DOHH2 (cell line): ENCODE results near the gene CD247.
A peak's percentile ranks its signal among the peaks of the same experiment; 100 is the strongest.

ENCODE experiments used
- H3F3A ChIP-seq: fragments of 200-600 bp; sonication (generic), shearing (Covaris generic); 2 replicates; pipeline ENCODE4 v1.6.0; 2016; ENCODE audit warnings: antibody characterized with exemption, mild to moderate bottlenecking; ENCODE audit not compliant: control insufficient read depth, insufficient read depth
- H3K27ac ChIP-seq: fragments of 200-600 bp; sonication (generic); 2 replicates; pipeline ENCODE4 v1.5.1; 2014; ENCODE audit warnings: low read depth, mild to moderate bottlenecking, low read length, moderate library complexity
- H3K27me3 ChIP-seq: fragments of 200-600 bp; sonication (generic); 2 replicates; pipeline ENCODE4 v1.6.1; 2014; ENCODE audit warnings: mild to moderate bottlenecking, low read length, mixed read lengths; ENCODE audit not compliant: control insufficient read depth
- H3K36me3 ChIP-seq: fragments of 200-600 bp; sonication (generic); 2 replicates; pipeline ENCODE4 v1.6.1; 2014; ENCODE audit warnings: mild to moderate bottlenecking, low read length, moderate library complexity, mixed read lengths; ENCODE audit not compliant: control insufficient read depth
- H3K4me1 ChIP-seq: fragments of 200-600 bp; sonication (generic); 2 replicates; pipeline ENCODE4 v1.6.1; 2014; ENCODE audit warnings: mild to moderate bottlenecking, low read length, mixed read lengths; ENCODE audit not compliant: control insufficient read depth
- H3K4me2 ChIP-seq: fragments of 200-600 bp; sonication (generic); 2 replicates; pipeline ENCODE4 v1.6.0; 2014; ENCODE audit warnings: mild to moderate bottlenecking, low read length, moderate library complexity
- H3K4me3 ChIP-seq: fragments of 200-600 bp; sonication (generic); 2 replicates; pipeline ENCODE4 v1.5.1; 2014; ENCODE audit warnings: mild to moderate bottlenecking, low read length, mixed read lengths
- H3K79me2 ChIP-seq: fragments of 200-600 bp; sonication (generic); 2 replicates; pipeline ENCODE4 v1.6.1; 2014; ENCODE audit warnings: mild to moderate bottlenecking, low read length, mixed read lengths; ENCODE audit not compliant: control insufficient read depth
- H3K9me2 ChIP-seq: fragments of 200-600 bp; sonication (generic); replicated peaks from 2 replicates; pipeline ENCODE4 v1.6.1; 2014; ENCODE audit warnings: mild to moderate bottlenecking, low read length, mixed read lengths; ENCODE audit not compliant: control insufficient read depth
- H3K9me3 ChIP-seq: fragments of 200-600 bp; sonication (generic); 2 replicates; pipeline ENCODE4 v1.6.1; 2014; ENCODE audit warnings: antibody characterized with exemption, low read length, mixed read lengths; ENCODE audit not compliant: control insufficient read depth, insufficient read depth
- H4K20me1 ChIP-seq: fragments of 200-600 bp; sonication (generic); 2 replicates; pipeline ENCODE4 v1.6.0; 2014; ENCODE audit warnings: low read depth, mild to moderate bottlenecking, antibody characterized with exemption, low read length, moderate library complexity; ENCODE audit not compliant: control insufficient read depth, insufficient read depth
- CTCF ChIP-seq: fragments of 200-600 bp; sonication (generic); IDR thresholded peaks from one replicate; pipeline ENCODE4 v1.5.1; 2014; ENCODE audit warnings: antibody characterized with exemption, mild to moderate bottlenecking, low read depth, low read length; ENCODE audit not compliant: poor library complexity, severe bottlenecking
- EZH2phosphoT487 ChIP-seq: fragments of 200-600 bp; sonication (generic); IDR thresholded peaks from 2 replicates; pipeline ENCODE4 v1.6.1; 2017; ENCODE audit warnings: borderline replicate concordance, mild to moderate bottlenecking, antibody characterized with exemption, low read length, moderate library complexity, mixed read lengths

The CD247 gene

GRCh38 chr1:167541003-167541402 lies 22.7 kb upstream of the CD247 start:
- Histone ChIP-seq H3F3A (peaks cover 15% of the 10 kb centered on the region), H3K27me3 (no peaks in the 10 kb centered on the region), H3K4me1 (peaks cover 63% of the 10 kb centered on the region), H4K20me1 (no peaks in the 10 kb centered on the region), H3K4me3 (no peak overlapping the region), H3K9me3 (no peaks in the 10 kb centered on the region), H3K9me2 (no peaks in the 10 kb centered on the region), H3K27ac (no peak overlapping the region), H3K36me3 (peaks cover 41% of the 10 kb centered on the region), H3K79me2 (no peaks in the 10 kb centered on the region), H3K4me2 (no peak overlapping the region; the same call in 1 of the 2 replicates)
- TF ChIP-seq CTCF (no peak), EZH2phosphoT487 (no peak)

GRCh38 chr1:167538657-167539056 lies 20.3 kb upstream of the CD247 start:
- Histone ChIP-seq H3K79me2 (no peaks in the 10 kb centered on the region), H3F3A (peaks cover 15% of the 10 kb centered on the region), H3K4me1 (peaks cover 56% of the 10 kb centered on the region), H3K4me2 (peak overlapping the region; percentile 82), H3K27ac (no peak overlapping the region), H3K36me3 (peaks cover 21% of the 10 kb centered on the region), H4K20me1 (no peaks in the 10 kb centered on the region), H3K9me3 (no peaks in the 10 kb centered on the region), H3K27me3 (no peaks in the 10 kb centered on the region; the same call in 1 of the 2 replicates), H3K9me2 (no peaks in the 10 kb centered on the region), H3K4me3 (no peak overlapping the region)
- TF ChIP-seq EZH2phosphoT487 (no peak), CTCF (no peak)

- H3K79me2 ChIP-seq = no peaks in the 10 kb centered on the region
Observed at GRCh38 chr1:167533851-167534300, 15.5 kb upstream of the CD247 start.

More at GRCh38 chr1:167533851-167534300, 15.5 kb upstream of the CD247 start:
- H3K27ac ChIP-seq = no peak overlapping the region
- H3K36me3 ChIP-seq = no peaks in the 10 kb centered on the region
- H3K9me3 ChIP-seq = no peaks in the 10 kb centered on the region
- TF ChIP-seq CTCF (peak; percentile 95), EZH2phosphoT487 (no peak)
- H3F3A ChIP-seq = peaks cover 6% of the 10 kb centered on the region
- no peaks in the 10 kb centered on the region for H3K9me2 ChIP-seq
- peaks cover 14% of the 10 kb centered on the region for H3K4me1 ChIP-seq
- no peaks in the 10 kb centered on the region; the same call in 1 of the 2 replicates for H3K27me3 ChIP-seq
- H3K4me2 ChIP-seq = no peak overlapping the region
- no peak overlapping the region for H3K4me3 ChIP-seq
- no peaks in the 10 kb centered on the region for H4K20me1 ChIP-seq
